H1 (cell line): Measurements from ENCODE around the gene TMLHE. TPM values are rescaled to one million over a fixed set of nuclear protein-coding genes. Genes with fewer than 3 reads are reported as not detected.

Source experiments
- CTCF ChIA-PET: fragments of 300-600 bp; sonication (Branson Sonifier 250); formaldehyde crosslinking; loops from one replicate; lab custom pipeline; 2021; ENCODE audit not compliant: partially characterized antibody; lab: Charles Lee
- POLR2A ChIA-PET: fragments of 300-600 bp; sonication (Branson Sonifier 250); formaldehyde crosslinking; loops from one replicate; lab custom pipeline; 2021; ENCODE audit warnings: inconsistent platforms; ENCODE audit not compliant: partially characterized antibody; lab: Charles Lee
- DNase-seq, 2 experiments: peaks; one replicate each; pipeline versions ENCODE4 v3.0.0 to v3.0.0-alpha.2; 2010 to 2022; ENCODE audit warnings: low spot score in 2 of 2, low read depth in 1 of 2, mixed read lengths in 1 of 2
- FAIRE-seq: peaks from 2 replicates; lab custom pipeline; 2011; peaks lifted over from hg19 to GRCh38; lab: Jason Lieb, UNC
- H2AFZ ChIP-seq: 2 replicates; pipeline ENCODE4 v1.8.1; 2012; ENCODE audit warnings: low read length, inconsistent platforms
- H2AK5ac ChIP-seq: 2 replicates; pipeline ENCODE4 v1.6.1; 2013; ENCODE audit warnings: low read depth, low read length
- H2BK120ac ChIP-seq: replicated peaks from 2 replicates; pipeline ENCODE3; 2013; ENCODE audit warnings: low read depth, low read length, inconsistent platforms
- H2BK12ac ChIP-seq: 2 replicates; pipeline ENCODE4 v1.6.1; 2013; ENCODE audit warnings: low read depth, low read length
- H2BK15ac ChIP-seq: 2 replicates; pipeline ENCODE4 v1.6.1; 2013; ENCODE audit warnings: low read length
- H2BK20ac ChIP-seq: 2 replicates; pipeline ENCODE4 v1.6.1; 2013; ENCODE audit warnings: low read length
- H2BK5ac ChIP-seq: 2 replicates; pipeline ENCODE4 v1.6.1; 2013; ENCODE audit warnings: low read depth, low read length
- H3K14ac ChIP-seq: 2 replicates; pipeline ENCODE4 v1.6.1; 2013; ENCODE audit warnings: inconsistent platforms; ENCODE audit not compliant: insufficient read length
- H3K18ac ChIP-seq: 2 replicates; pipeline ENCODE4 v1.6.1; 2013; ENCODE audit warnings: low read length; ENCODE audit errors: extremely low read depth
- H3K23ac ChIP-seq: 2 replicates; pipeline ENCODE4 v1.6.1; 2013; ENCODE audit warnings: inconsistent platforms; ENCODE audit not compliant: insufficient read length
- H3K23me2 ChIP-seq: 2 replicates; pipeline ENCODE4 v1.6.1; 2013; ENCODE audit warnings: low read depth, low read length
- H3K27ac ChIP-seq: 2 replicates; pipeline ENCODE4 v1.6.1; 2011; ENCODE audit warnings: low read depth, low read length, inconsistent platforms
- H3K27me3 ChIP-seq, 4 experiments: replicated peaks in 1 of 4; 1 replicate in 1 of 4; 2 replicates in 3 of 4; pipeline versions ENCODE4 v1.6.1 to v1.8.1; 2011 to 2013; ENCODE audit warnings: low read length in 3 of 4, mild to moderate bottlenecking in 3 of 4, inconsistent platforms in 2 of 4, mixed read lengths in 2 of 4, moderate library complexity in 1 of 4; ENCODE audit not compliant: control insufficient read depth in 3 of 4, insufficient read depth in 3 of 4; ENCODE audit errors: extremely low read depth in 1 of 4
- H3K36me3 ChIP-seq, 4 experiments: 2 replicates each; pipeline versions ENCODE4 v1.6.1 to v1.8.1; 2011 to 2013; ENCODE audit warnings: mild to moderate bottlenecking in 4 of 4, low read length in 3 of 4, moderate library complexity in 2 of 4, control low read depth in 1 of 4, inconsistent platforms in 1 of 4; ENCODE audit not compliant: insufficient read depth in 4 of 4, control insufficient read depth in 2 of 4
- H3K4ac ChIP-seq: replicated peaks from 2 replicates; pipeline ENCODE3; 2013; ENCODE audit warnings: low read length, low read depth, mixed read lengths, inconsistent platforms; ENCODE audit not compliant: insufficient read length
- H3K4me1 ChIP-seq, 4 experiments: replicated peaks in 1 of 4; 1 replicate in 1 of 4; 2 replicates in 3 of 4; pipeline versions ENCODE4 v1.6.1 to v1.8.1; 2011 to 2013; ENCODE audit warnings: low read length in 3 of 4, inconsistent platforms in 2 of 4, mixed read lengths in 1 of 4; ENCODE audit not compliant: insufficient read depth in 4 of 4, control insufficient read depth in 3 of 4
- H3K4me2 ChIP-seq, 2 experiments: 2 replicates each; pipeline versions ENCODE4 v1.6.1 to v1.8.1; 2011 to 2013; ENCODE audit warnings: low read depth in 2 of 2, low read length in 2 of 2, control low read depth in 1 of 2, inconsistent platforms in 1 of 2, mild to moderate bottlenecking in 1 of 2; ENCODE audit not compliant: insufficient read depth in 1 of 2
- H3K4me3 ChIP-seq, 4 experiments: fragments of 200-600, 300-600 bp in 1 of 4; sonication (generic), shearing (Covaris generic), sonication (Bioruptor Twin) in 1 of 4; 2 replicates each; pipeline versions ENCODE4 v1.5.1 to v1.8.1; 2011 to 2016; ENCODE audit warnings: low read length in 4 of 4, low read depth in 3 of 4, control low read depth in 2 of 4, inconsistent platforms in 2 of 4, mild to moderate bottlenecking in 2 of 4, mixed read lengths in 1 of 4, moderate library complexity in 1 of 4; ENCODE audit not compliant: insufficient read depth in 2 of 4; ENCODE audit errors: extremely low read depth in 1 of 4
- H3K56ac ChIP-seq: replicated peaks from 2 replicates; pipeline ENCODE3; 2013; ENCODE audit warnings: low read depth, mild to moderate bottlenecking, mixed read lengths, low read length, inconsistent platforms; ENCODE audit not compliant: insufficient read length
- H3K79me1 ChIP-seq: 2 replicates; pipeline ENCODE4 v1.6.1; 2013; ENCODE audit warnings: low read depth, low read length, control low read depth
- H3K79me2 ChIP-seq, 2 experiments: 2 replicates each; pipeline versions ENCODE4 v1.6.1 to v1.8.1; 2012 to 2013; ENCODE audit warnings: low read length in 2 of 2, mild to moderate bottlenecking in 2 of 2, inconsistent platforms in 1 of 2; ENCODE audit not compliant: insufficient read depth in 2 of 2, control insufficient read depth in 1 of 2
- H3K9ac ChIP-seq, 4 experiments: replicated peaks in 1 of 4; 1 replicate in 1 of 4; 2 replicates in 3 of 4; pipeline versions ENCODE4 v1.6.1 to v1.8.1; 2011 to 2013; ENCODE audit warnings: low read depth in 3 of 4, low read length in 3 of 4, control low read depth in 2 of 4, mild to moderate bottlenecking in 2 of 4, moderate library complexity in 2 of 4, inconsistent platforms in 1 of 4; ENCODE audit errors: extremely low read depth in 1 of 4
- H3K9me3 ChIP-seq, 2 experiments: 2 replicates each; pipeline versions ENCODE4 v1.6.1 to v1.8.1; 2012 to 2013; ENCODE audit warnings: mild to moderate bottlenecking in 2 of 2, moderate library complexity in 2 of 2, control low read depth in 1 of 2, inconsistent platforms in 1 of 2, low read depth in 1 of 2, low read length in 1 of 2, mixed read lengths in 1 of 2; ENCODE audit not compliant: insufficient read depth in 2 of 2
- H4K20me1 ChIP-seq, 2 experiments: replicated peaks in 1 of 2; 2 replicates each; pipeline versions ENCODE3 to v1.8.1; 2011 to 2013; ENCODE audit warnings: inconsistent platforms in 2 of 2, low read length in 2 of 2, mild to moderate bottlenecking in 1 of 2; ENCODE audit not compliant: insufficient read depth in 2 of 2, control insufficient read depth in 1 of 2
- H4K5ac ChIP-seq: 2 replicates; pipeline ENCODE4 v1.6.1; 2013; ENCODE audit warnings: low read length, low read depth, mixed read lengths, inconsistent platforms; ENCODE audit not compliant: insufficient read length
- H4K8ac ChIP-seq: 2 replicates; pipeline ENCODE4 v1.8.0; 2013; ENCODE audit warnings: mild to moderate bottlenecking, moderate library complexity, low read length, inconsistent platforms; ENCODE audit not compliant: insufficient read depth; ENCODE audit errors: extremely low read depth
- H4K91ac ChIP-seq: replicated peaks from 2 replicates; pipeline ENCODE3; 2013; ENCODE audit warnings: low read length, mixed read lengths, inconsistent platforms; ENCODE audit not compliant: insufficient read length
- ATF2 ChIP-seq: IDR thresholded peaks from 2 replicates; pipeline ENCODE4 v1.6.1; 2012; ENCODE audit warnings: low read length, inconsistent platforms
- CEBPB ChIP-seq: IDR thresholded peaks from 2 replicates; pipeline ENCODE4 v1.6.1; 2012; ENCODE audit warnings: low read depth, low read length
- CTBP2 ChIP-seq: IDR thresholded peaks from 2 replicates; pipeline ENCODE4 v1.7.0; 2011; ENCODE audit warnings: borderline replicate concordance, mild to moderate bottlenecking, moderate library complexity, mixed read lengths, low read length; ENCODE audit not compliant: insufficient read depth, insufficient read length
- CTCF ChIP-seq, 3 experiments: IDR thresholded peaks; 1 replicate in 2 of 3; 2 replicates in 1 of 3; pipeline versions ENCODE4 v1.5.1 to v1.6.1; 2011; ENCODE audit warnings: low read length in 3 of 3, mild to moderate bottlenecking in 3 of 3, inconsistent platforms in 2 of 3, low read depth in 1 of 3, moderate library complexity in 1 of 3; ENCODE audit not compliant: insufficient read depth in 1 of 3; ENCODE audit errors: control extremely low read depth in 1 of 3
- POLR2A ChIP-seq, 2 experiments: IDR thresholded peaks; 1 replicate in 1 of 2; 2 replicates in 1 of 2; pipeline ENCODE4 v1.6.1; 2011; ENCODE audit warnings: low read depth in 2 of 2, low read length in 2 of 2, mild to moderate bottlenecking in 2 of 2; ENCODE audit errors: control extremely low read depth in 1 of 2
- RAD21 ChIP-seq, 2 experiments: IDR thresholded peaks in 1 of 2; conservative IDR thresholded peaks in 1 of 2; 2 replicates each; pipeline ENCODE4 v1.6.1; 2011; ENCODE audit warnings: low read depth in 2 of 2, low read length in 2 of 2, improper control_type of control experiment in 1 of 2, inconsistent platforms in 1 of 2, mild to moderate bottlenecking in 1 of 2, moderate library complexity in 1 of 2
- SUZ12 ChIP-seq: fragments of 200-600 bp; sonication (generic); IDR thresholded peaks from 2 replicates; pipeline ENCODE4 v1.6.1; 2012; ENCODE audit warnings: mild to moderate bottlenecking, inconsistent platforms, low read length, moderate library complexity, mixed read lengths
- ZNF274 ChIP-seq: IDR thresholded peaks from 2 replicates; pipeline ENCODE4 v1.7.0; 2012; ENCODE audit warnings: low read length, borderline replicate concordance; ENCODE audit errors: extremely low read depth
- polyA plus RNA-seq, 7 experiments: library from polyadenylated mRNA; depleted of rRNA in 3 of 7; stranded (reverse) in 5 of 7; unstranded in 2 of 7; fragments of >200 nt in 5 of 7; fragments of 200-250 nt in 2 of 7; gene quantifications; 1 replicate in 5 of 7; 2 replicates in 1 of 7; 4 replicates in 1 of 7; pipeline versions ENCODE4 v1.2.1 to v1.2.3, GENCODE V29; 2011 to 2013; ENCODE audit warnings: missing spikeins in 2 of 7, mixed read lengths in 2 of 7
- total RNA-seq: library from RNA; stranded (reverse); fragmentation: NEBNext Ultra II Directional; extraction: Animal tissue kit (Norgen Biotek cat#: 25700); gene quantifications from 2 replicates; pipeline ENCODE4 v1.2.1, GENCODE V29; 2021

Gene TMLHE
- total and polyA plus RNA-seq, 2 of the 8 experiments (the other 6 are each of a cell fraction or from before 2014, with no cell fraction given), result 9.1 to 10.3 TPM

- H3K36me3 ChIP-seq, result no peaks in the 10 kb centered on the region
- no peak overlapping the region for H3K18ac ChIP-seq
- H3K79me2 ChIP-seq, result no peaks in the 10 kb centered on the region
- no peak overlapping the region for H2BK20ac ChIP-seq
- no peak overlapping the region for H2BK5ac ChIP-seq
- no peaks in the 10 kb centered on the region for H3K23me2 ChIP-seq
- H3K9ac ChIP-seq, result no peak overlapping the region
- no peak overlapping the region for H3K23ac ChIP-seq
- H2BK12ac ChIP-seq, result no peak overlapping the region
- H3K79me1 ChIP-seq, result no peaks in the 10 kb centered on the region
- H3K56ac ChIP-seq, result no peak overlapping the region
- no peak overlapping the region for H2AK5ac ChIP-seq
- H2AFZ ChIP-seq, result no peak overlapping the region
- ChIA-PET CTCF (no interaction called here), POLR2A (no interaction called here)
- no peak overlapping the region for H3K27ac ChIP-seq
- no peak overlapping the region for H4K5ac ChIP-seq
- H3K4me2 ChIP-seq, result no peak overlapping the region
- H3K4me3 ChIP-seq, result no peak overlapping the region
- TF ChIP-seq RAD21 (IDR thresholded peaks at IDR 0.05 in 1 of 2, conservative IDR thresholded peaks at IDR 0.05 in 1 of 2; ENCODE audit: low read depth in 2 of 2, low read length in 2 of 2), result peak; percentile 49 to 50; a peak in 3 of 4 replicates
- TF ChIP-seq CEBPB, result no peak
- TF ChIP-seq CTCF (IDR thresholded peaks at IDR 0.05; ENCODE audit: control extremely low read depth in 1 of 3, insufficient read depth in 1 of 3, low read depth in 1 of 3, low read length in 3 of 3), result peak in 2 of 3 experiments; percentile 8 to 47; a peak in 3 of 4 replicates
- TF ChIP-seq ATF2, result no peak
- TF ChIP-seq ZNF274, result no peak
- TF ChIP-seq CTBP2, result no peak
- TF ChIP-seq SUZ12, result no peak
- no peak for TF ChIP-seq POLR2A (IDR thresholded peaks at IDR 0.05; ENCODE audit: control extremely low read depth in 1 of 2, low read depth in 2 of 2, low read length in 2 of 2)
- no peaks in the 10 kb centered on the region for H3K27me3 ChIP-seq
- H3K14ac ChIP-seq, result no peak overlapping the region
- no peaks in the 10 kb centered on the region for H4K20me1 ChIP-seq
- no peaks in the 10 kb centered on the region for H3K4me1 ChIP-seq
- FAIRE-seq, result no peak
- H4K91ac ChIP-seq, result no peak overlapping the region
- no peaks in the 10 kb centered on the region for H3K9me3 ChIP-seq
- no peak overlapping the region for H2BK15ac ChIP-seq
- no peak overlapping the region for H3K4ac ChIP-seq
- H2BK120ac ChIP-seq, result no peak overlapping the region
- DNase-seq, result no peak
- no peak overlapping the region for H4K8ac ChIP-seq
Measured at GRCh38 chrX:155534800-155535199, 78.0 kb downstream of the TMLHE start.
